NCI-H146 (cell line): ENCODE measurements around the gene ZDHHC11.

Experiments
- DNase-seq: peaks from one replicate; lab custom pipeline; 2025; lab: John Stamatoyannopoulos, UW

The ZDHHC11 gene

GRCh38 chr5:746258-746761 lies 104.5 kb downstream of the ZDHHC11 start:
- DNase-seq, result no peak
